Ovary (tissue), 9 donors: ENCODE results near the gene DGKE. TPM values are rescaled to one million over a fixed set of nuclear protein-coding genes. Genes with fewer than 3 reads are reported as not detected.

Experiments
- DNase-seq, 5 donors: peaks; one replicate each; pipeline ENCODE4 v3.0.0-alpha.2; 2019 to 2020
- H3K27ac ChIP-seq, 2 donors: fragments of 200-600 bp; one replicate each; pipeline versions ENCODE4 v1.5.1 to v1.8.0; 2019 to 2022
- H3K27me3 ChIP-seq: fragments of 200-600 bp; one replicate; pipeline ENCODE4 v1.8.0; 2022
- H3K36me3 ChIP-seq: fragments of 200-600 bp; sonication (generic); one replicate; pipeline ENCODE4 v1.5.1; 2019
- H3K4me1 ChIP-seq: one replicate; pipeline ENCODE4 v1.8.1; 2013; ENCODE audit warnings: mild to moderate bottlenecking, moderate library complexity; ENCODE audit not compliant: insufficient read depth
- H3K4me3 ChIP-seq: fragments of 200-600 bp; sonication (generic); one replicate; pipeline ENCODE4 v1.5.1; 2017
- H3K9me3 ChIP-seq, 2 donors: fragments of 200-600 bp in 1 of 2; sonication (generic) in 1 of 2; one replicate each; pipeline versions ENCODE4 v1.5.1 to v1.8.1; 2013 to 2019; ENCODE audit warnings: mild to moderate bottlenecking in 1 of 2, moderate library complexity in 1 of 2
- EP300 ChIP-seq: sonication (generic); formaldehyde crosslinking; IDR thresholded peaks from one replicate; pipeline ENCODE4 v1.6.1; 2017; ENCODE audit warnings: antibody characterized with exemption
- POLR2A ChIP-seq: fragments of 450-650 bp; IDR thresholded peaks from one replicate; pipeline ENCODE4 v1.6.1; 2017; ENCODE audit warnings: antibody characterized with exemption, mild to moderate bottlenecking, moderate library complexity
- WGBS, 3 donors: extraction: QIAGEN DNeasy Blood & Tissue Kit in 1 of 3; methylation state at CpG; one replicate each; pipeline versions ENCODE4 v1.1.5 to v1.1.7; 2013 to 2017; 5-methylcytosine and 5-hydroxymethylcytosine counted together
- intact Hi-C, 4 donors: fragments of 100-400 bp; cut with DNase I; formaldehyde crosslinking; loops; one replicate each; pipeline versions ENCODE4 v1.11.0 to v1.15.1; 2022 to 2023
- polyA plus RNA-seq, 2 donors: library from polyadenylated mRNA; stranded (reverse); fragments of 200-250 nt in 1 of 2; fragments of 350-450 nt in 1 of 2; fragmentation: Illumina TruSeq in 1 of 2; extraction: RNeasy Lipid Tissue Mini Kit (QIAGEN cat#74804) in 1 of 2; gene quantifications; one replicate each; pipeline ENCODE4 v1.2.3, GENCODE V29; 2013 to 2014
- total RNA-seq, 7 donors: library from RNA; depleted of rRNA in 2 of 7; stranded (reverse); fragments of >200 nt in 2 of 7; fragmentation: NEBNext Ultra II Directional in 3 of 7; extraction: Animal tissue kit (Norgen Biotek cat#: 25700) in 3 of 7; gene quantifications; one replicate each; pipeline versions ENCODE4 v1.1.0 to v1.2.4, GENCODE V29; 2016 to 2023
- TF ChIP-seq, protein P1 (sequence below), 3 donors: fragments of 450-650 bp in 2 of 3; fragments of 200-600 bp in 1 of 3; IDR thresholded peaks; one replicate each; pipeline versions ENCODE4 v1.5.1 to v1.8.0; 2016 to 2022; ENCODE audit warnings: antibody characterized with exemption in 3 of 3, mild to moderate bottlenecking in 1 of 3
- donor health status: DM: no; HTN: no; CAD: no; lungs with moderate emphysema.
- donor health status: DM: no; HTN: no; CAD: no.
- donor health status: Bipolar disorder and iron deficiency.
- donor health status: DM: yes; HTN: yes; CAD: no.
- donor health status: DM: no; HTN: no; CAD: no.
- donor health status: DM: yes; HTN: yes; CAD: no.

The DGKE gene
- total and polyA plus RNA-seq, 9 donors = 3.0 to 16.4 (median 11.8) TPM

- Histone ChIP-seq H3K4me1 (no peaks in the 10 kb centered on the region), H3K27me3 (no peaks in the 10 kb centered on the region), H3K27ac (no peak overlapping the region), H3K9me3 (no peaks in the 10 kb centered on the region), H3K36me3 (no peaks in the 10 kb centered on the region), H3K4me3 (no peak overlapping the region)
- WGBS, 3 donors = 58 to 79% (median 76%) methylated on average over 4 of the region's 4 CpGs
- TF ChIP-seq, protein P1, sequence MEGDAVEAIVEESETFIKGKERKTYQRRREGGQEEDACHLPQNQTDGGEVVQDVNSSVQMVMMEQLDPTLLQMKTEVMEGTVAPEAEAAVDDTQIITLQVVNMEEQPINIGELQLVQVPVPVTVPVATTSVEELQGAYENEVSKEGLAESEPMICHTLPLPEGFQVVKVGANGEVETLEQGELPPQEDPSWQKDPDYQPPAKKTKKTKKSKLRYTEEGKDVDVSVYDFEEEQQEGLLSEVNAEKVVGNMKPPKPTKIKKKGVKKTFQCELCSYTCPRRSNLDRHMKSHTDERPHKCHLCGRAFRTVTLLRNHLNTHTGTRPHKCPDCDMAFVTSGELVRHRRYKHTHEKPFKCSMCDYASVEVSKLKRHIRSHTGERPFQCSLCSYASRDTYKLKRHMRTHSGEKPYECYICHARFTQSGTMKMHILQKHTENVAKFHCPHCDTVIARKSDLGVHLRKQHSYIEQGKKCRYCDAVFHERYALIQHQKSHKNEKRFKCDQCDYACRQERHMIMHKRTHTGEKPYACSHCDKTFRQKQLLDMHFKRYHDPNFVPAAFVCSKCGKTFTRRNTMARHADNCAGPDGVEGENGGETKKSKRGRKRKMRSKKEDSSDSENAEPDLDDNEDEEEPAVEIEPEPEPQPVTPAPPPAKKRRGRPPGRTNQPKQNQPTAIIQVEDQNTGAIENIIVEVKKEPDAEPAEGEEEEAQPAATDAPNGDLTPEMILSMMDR (IDR thresholded peaks at IDR 0.05) = no peak
- TF ChIP-seq POLR2A = no peak
- TF ChIP-seq EP300 = no peak
- intact Hi-C loops = no loop called here
- DNase-seq = no peak
Measured at GRCh38 chr17:56826611-56827414, 7.1 kb upstream of the DGKE start.

DNA sequence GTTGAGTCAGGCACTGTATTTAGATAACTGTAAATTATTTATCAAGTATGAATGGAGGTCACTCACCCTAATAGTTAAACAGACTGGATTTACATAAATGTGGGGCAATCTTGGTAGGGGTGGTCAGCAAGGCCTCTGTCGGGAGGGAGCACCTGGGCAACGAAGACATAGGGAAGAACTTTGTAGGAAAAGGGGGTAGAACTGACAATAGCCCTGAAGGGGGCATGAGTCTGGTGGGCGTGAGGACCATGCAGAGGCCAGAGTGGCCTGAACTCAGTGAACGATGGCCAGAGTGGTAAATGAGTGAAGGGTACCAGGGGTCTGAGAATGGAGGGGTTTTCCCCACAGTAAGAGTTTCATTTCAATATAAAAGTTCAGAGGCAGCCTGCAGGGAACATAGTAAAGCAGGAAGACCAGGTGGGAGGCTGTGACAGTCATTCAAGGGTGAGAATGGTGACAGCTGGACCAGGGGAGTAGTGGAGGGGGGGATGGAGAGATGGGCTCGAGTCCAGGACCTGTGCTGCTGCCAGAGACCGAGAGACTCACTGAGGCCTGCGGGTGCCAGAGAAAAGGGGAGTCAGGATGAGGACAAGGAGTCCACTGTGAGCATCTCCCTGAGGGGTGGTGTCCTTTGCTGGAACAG lies 3.1 kb upstream of the DGKE start:
- Histone ChIP-seq H3K4me3 (no peak overlapping the region), H3K27me3 (no peaks in the 10 kb centered on the region), H3K4me1 (peaks cover 10% of the 10 kb centered on the region), H3K36me3 (no peaks in the 10 kb centered on the region), H3K9me3 (no peaks in the 10 kb centered on the region), H3K27ac (no peak overlapping the region)
- intact Hi-C loops = loop anchor here in 1 of 4 donors (5.0 kb wide), 1 partner anchor 81 kb away; the partner anchor contains the start of gene TRIM25
- no peak for DNase-seq
- 90% methylated on average over 7 of the region's 7 CpGs for WGBS, 3 donors
- TF ChIP-seq, protein P1 (IDR thresholded peaks at IDR 0.05) = no peak
- TF ChIP-seq EP300 (no peak), POLR2A (no peak)

- TF ChIP-seq, protein P1 (IDR thresholded peaks at IDR 0.05) = no peak
- TF ChIP-seq POLR2A = no peak
- no peak for TF ChIP-seq EP300
- WGBS, 3 donors = 97% methylated on average over 16 of the region's 16 CpGs
- H3K4me3 ChIP-seq = no peak overlapping the region
- no peaks in the 10 kb centered on the region for H3K27me3 ChIP-seq
- peaks cover 10% of the 10 kb centered on the region for H3K4me1 ChIP-seq
- no peak for DNase-seq
- no peaks in the 10 kb centered on the region for H3K36me3 ChIP-seq
- no peak overlapping the region for H3K27ac ChIP-seq
- intact Hi-C loops = loop anchor here in 1 of 4 donors (5.0 kb wide), 1 partner anchor 81 kb away; the partner anchor contains the start of gene TRIM25
- H3K9me3 ChIP-seq = no peaks in the 10 kb centered on the region
Measured at GRCh38 chr17:56831369-56832095, 2.4 kb upstream of the DGKE start.

DNA sequence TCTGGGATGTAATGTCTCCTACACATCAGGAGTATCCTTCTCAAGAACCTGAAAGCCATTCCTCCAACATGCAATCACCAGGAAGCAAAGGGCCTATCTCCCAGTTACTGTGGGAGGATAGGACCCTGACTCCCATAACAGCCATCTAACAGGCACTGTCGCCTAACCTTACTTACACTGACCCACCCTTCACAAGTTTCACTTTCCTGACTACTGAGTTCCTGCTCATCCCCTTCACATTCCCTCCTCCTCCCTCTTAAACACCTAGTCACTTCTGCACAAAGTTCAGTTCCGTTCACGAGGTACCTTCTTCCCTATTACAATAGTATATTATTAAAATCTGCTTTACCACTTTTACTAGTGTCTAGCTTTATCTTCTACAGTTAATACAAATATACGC lies 1.5 kb upstream of the DGKE start:
- intact Hi-C loops = loop anchor here in 1 of 4 donors (5.0 kb wide), 1 partner anchor 80 kb away; the partner anchor contains the start of gene TRIM25
- no peak overlapping the region for H3K4me3 ChIP-seq

More for the DNA sequence above, 1.5 kb upstream of the DGKE start:
- no peak for DNase-seq
- Histone ChIP-seq H3K9me3 (no peaks in the 10 kb centered on the region), H3K27ac (no peak overlapping the region), H3K36me3 (no peaks in the 10 kb centered on the region), H3K4me1 (peaks cover 10% of the 10 kb centered on the region), H3K27me3 (no peaks in the 10 kb centered on the region)
- WGBS, 3 donors = 74 to 75% (median 74%) methylated on average over 4 of the region's 4 CpGs
- TF ChIP-seq, protein P1 (IDR thresholded peaks at IDR 0.05) = no peak
- TF ChIP-seq EP300 (no peak), POLR2A (no peak)
